NCI-H82 treated with DMSO at 0.1 percent for 48 hours (cell line): Measurements from ENCODE around the gene MPDU1.

Experiments
- DNase-seq: peaks from one replicate; lab custom pipeline; 2025; ENCODE audit not compliant: unreplicated experiment; lab: John Stamatoyannopoulos, UW

The MPDU1 gene

DNA sequence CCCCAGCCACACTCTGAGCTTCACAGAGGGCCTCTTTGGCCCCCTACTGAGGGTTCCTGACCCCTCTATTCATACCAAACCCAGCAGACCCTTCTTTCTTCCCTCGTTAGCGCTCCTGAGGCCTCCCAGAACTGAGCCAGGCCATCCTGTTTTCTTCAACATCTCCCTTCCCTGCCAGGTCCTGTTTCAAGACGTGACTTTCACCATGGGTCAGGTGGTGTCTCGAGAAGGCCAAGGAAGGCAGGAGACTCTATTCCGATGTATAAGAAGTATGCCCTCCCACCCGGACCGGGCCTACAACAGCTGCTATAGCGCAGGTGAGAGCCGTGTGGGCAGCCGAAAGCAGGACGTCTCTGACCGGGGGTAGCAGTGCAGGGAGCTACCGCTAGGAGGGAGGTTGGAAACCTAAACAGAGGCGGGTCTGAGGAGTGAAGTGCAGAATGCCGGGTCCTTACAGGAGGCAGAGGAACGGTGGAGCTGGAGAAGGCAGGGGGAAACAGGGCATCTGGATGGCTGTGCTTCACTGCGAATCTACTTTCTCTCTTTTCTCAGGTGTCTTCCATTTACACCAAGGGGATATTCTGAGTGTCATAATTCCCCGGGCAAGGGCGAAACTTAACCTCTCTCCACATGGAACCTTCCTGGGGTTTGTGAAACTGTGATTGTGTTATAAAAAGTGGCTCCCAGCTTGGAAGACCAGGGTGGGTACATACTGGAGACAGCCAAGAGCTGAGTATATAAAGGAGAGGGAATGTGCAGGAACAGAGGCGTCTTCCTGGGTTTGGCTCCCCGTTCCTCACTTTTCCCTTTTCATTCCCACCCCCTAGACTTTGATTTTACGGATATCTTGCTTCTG is 23.3 kb upstream of the MPDU1 start:
- DNase-seq = peak; percentile 34

DNA sequence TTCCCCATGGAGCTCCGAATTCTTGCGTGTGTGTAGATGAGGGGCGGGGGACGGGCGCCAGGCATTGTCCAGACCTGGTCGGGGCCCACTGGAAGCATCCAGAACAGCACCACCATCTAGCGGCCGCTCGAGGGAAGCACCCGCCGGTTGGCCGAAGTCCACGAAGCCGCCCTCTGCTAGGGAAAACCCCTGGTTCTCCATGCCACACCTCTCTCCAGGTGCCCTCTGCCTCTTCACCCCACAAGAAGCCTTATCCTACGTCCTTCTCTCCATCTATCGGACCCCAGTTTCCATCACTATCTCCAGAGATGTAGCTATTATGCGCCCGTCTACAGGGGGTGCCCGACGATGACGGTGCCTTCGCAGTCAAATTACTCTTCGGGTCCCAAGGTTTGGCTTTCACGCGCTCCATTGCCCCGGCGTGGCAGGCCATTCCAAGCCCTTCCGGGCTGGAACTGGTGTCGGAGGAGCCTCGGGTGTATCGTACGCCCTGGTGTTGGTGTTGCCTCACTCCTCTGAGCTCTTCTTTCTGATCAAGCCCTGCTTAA is 22.6 kb upstream of the MPDU1 start:
- DNase-seq = peak; percentile 86

- peak; percentile 66 for DNase-seq
Observed at GRCh38 chr17:7561589-7562207, 22.0 kb upstream of the MPDU1 start, which contains the start of gene SENP3. TSS of gene SENP3 (plus strand) at chr17:7561919. CDS start at chr17:7563077, 1,158 bp downstream.

- no peak for DNase-seq
Observed at GRCh38 chr17:7562208-7562605, 21.4 kb upstream of the MPDU1 start.

DNA sequence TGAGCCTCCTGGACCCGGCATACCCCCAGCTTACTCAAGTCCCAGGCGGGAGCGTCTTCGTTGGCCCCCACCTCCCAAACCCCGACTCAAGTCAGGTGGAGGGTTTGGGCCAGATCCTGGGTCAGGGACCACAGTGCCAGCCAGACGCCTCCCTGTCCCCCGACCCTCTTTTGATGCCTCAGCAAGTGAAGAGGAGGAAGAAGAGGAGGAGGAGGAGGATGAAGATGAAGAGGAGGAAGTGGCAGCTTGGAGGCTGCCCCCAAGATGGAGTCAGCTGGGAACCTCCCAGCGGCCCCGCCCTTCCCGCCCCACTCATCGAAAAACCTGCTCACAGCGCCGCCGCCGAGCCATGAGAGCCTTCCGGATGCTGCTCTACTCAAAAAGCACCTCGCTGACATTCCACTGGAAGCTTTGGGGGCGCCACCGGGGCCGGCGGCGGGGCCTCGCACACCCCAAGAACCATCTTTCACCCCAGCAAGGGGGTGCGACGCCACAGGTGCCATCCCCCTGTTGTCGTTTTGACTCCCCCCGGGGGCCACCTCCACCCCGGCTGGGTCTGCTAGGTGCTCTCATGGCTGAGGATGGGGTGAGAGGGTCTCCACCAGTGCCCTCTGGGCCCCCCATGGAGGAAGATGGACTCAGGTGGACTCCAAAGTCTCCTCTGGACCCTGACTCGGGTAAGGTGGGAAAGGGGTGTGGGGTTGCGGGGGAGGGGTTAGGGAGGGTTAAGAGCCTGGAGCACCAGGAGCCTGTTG is 20.4 kb upstream of the MPDU1 start:
- no peak for DNase-seq

- DNase-seq = no peak
Observed at GRCh38 chr17:7569571-7569970, 14.1 kb upstream of the MPDU1 start.

- DNase-seq = no peak
Observed at GRCh38 chr17:7570351-7570750, 13.3 kb upstream of the MPDU1 start.

- no peak for DNase-seq
Observed at GRCh38 chr17:7572338-7572587, 11.4 kb upstream of the MPDU1 start.

GRCh38 chr17:7572588-7573323 is 10.9 kb upstream of the MPDU1 start:
- peak; percentile 98 for DNase-seq

- DNase-seq = peak; percentile 64
Observed at GRCh38 chr17:7573324-7574080, 10.2 kb upstream of the MPDU1 start.

GRCh38 chr17:7574176-7574953 is 9.3 kb upstream of the MPDU1 start:
- no peak for DNase-seq

DNA sequence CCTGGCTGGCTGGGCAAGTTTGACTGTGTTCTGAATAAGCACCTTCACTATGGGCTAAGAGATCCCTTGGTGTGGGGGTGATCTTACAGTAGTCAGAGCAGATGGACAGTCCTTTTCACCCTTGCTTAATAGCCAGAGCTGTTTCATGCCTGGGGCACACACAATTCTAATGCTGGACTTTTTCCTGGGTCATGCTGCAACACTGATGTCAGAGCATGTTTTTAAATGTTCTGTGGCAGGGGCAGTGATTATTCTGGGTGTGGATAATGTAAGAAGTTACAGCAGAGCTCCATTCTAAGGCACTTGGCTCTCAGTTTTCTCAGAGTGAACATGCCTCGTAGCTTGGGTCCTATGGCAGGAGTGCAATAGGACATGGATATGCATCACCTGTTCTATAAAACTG is 8.2 kb upstream of the MPDU1 start:
- no peak for DNase-seq

- no peak for DNase-seq
Observed at GRCh38 chr17:7575959-7576358, 7.7 kb upstream of the MPDU1 start.

GRCh38 chr17:7576432-7576937 is 7.2 kb upstream of the MPDU1 start:
- DNase-seq = no peak

DNA sequence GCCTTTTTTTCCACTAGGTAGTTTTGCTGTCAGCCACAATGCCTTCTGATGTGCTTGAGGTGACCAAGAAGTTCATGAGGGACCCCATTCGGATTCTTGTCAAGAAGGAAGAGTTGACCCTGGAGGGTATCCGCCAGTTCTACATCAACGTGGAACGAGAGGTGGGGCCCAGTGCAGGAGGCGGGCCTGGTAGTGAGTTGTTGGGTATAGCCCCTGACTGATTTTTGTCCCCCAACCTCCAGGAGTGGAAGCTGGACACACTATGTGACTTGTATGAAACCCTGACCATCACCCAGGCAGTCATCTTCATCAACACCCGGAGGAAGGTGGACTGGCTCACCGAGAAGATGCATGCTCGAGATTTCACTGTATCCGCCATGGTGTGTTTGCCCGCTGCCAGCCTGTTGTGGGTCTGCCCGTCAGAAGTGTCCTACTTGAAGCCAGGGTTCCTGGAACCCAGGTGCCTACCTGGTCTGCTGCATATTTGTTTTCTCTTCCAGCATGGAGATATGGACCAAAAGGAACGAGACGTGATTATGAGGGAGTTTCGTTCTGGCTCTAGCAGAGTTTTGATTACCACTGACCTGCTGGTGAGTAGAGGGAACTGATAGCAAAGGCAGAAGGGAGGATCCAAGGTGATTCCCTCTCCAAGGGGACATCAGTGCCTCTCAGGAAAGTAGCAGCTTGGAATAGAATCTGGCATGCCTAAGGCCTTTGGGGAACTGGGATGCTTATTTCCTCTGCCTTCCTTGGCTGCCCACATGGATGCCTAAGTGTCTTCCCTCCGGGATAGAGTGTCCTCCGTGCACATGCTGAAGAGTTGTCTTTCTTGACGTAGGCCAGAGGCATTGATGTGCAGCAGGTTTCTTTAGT is 6.1 kb upstream of the MPDU1 start:
- DNase-seq = no peak

- peak; percentile 74 for DNase-seq
Observed at GRCh38 chr17:7579001-7579833, 4.4 kb upstream of the MPDU1 start, which contains the start of gene CD68. TSS of gene CD68 (plus strand) at chr17:7579638. CDS start at chr17:7579678, 40 bp downstream.

- DNase-seq = no peak
Observed at GRCh38 chr17:7579834-7580603, 3.6 kb upstream of the MPDU1 start.
